HTR-8/SVneo (cell line): ENCODE measurements around the gene SNRPN.
"Not testable (repeated sequence)": the region's sequence is repeated elsewhere in the genome, so short reads cannot be mapped to it uniquely, and the experiment has no call there.

ENCODE experiments used
- DNase-seq: peaks from one replicate; pipeline ENCODE4 v3.0.0; 2011; ENCODE audit warnings: low spot score, mixed read lengths; ENCODE audit not compliant: insufficient read length
- FAIRE-seq: peaks from 2 replicates; lab custom pipeline; 2011; peaks lifted over from hg19 to GRCh38; lab: Jason Lieb, UNC

SNRPN gene

DNA sequence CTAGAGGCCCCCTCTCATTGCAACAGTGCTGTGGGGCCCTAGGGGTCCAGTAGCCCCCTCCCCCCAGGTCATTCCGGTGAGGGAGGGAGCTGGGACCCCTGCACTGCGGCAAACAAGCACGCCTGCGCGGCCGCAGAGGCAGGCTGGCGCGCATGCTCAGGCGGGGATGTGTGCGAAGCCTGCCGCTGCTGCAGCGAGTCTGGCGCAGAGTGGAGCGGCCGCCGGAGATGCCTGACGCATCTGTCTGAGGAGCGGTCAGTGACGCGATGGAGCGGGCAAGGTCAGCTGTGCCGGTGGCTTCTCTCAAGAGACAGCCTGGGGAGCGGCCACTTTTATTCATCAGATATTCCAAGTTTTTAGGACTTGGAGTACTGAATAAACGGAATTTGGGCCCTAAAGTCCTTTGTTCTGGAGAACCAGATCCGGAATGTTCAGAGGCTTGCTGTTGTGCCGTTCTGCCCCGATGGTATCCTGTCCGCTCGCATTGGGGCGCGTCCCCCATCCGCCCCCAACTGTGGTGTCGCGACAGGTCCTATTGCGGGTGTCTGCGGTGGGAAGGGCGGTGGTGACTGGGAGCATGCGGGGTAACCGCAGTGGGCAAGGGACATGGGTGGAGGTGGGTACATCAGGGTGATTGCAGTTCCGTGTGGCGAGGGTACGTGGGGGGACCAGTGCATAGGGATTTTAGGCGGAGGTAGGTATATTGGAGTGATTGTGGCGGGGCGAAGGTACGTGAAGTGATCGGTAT, at the start of gene SNRPN, which contains the start of gene SNURF:
Gene SNRPN, plus strand, starts transcription at position 205 of the 748 bp plus-strand sequence. CDS start 19,467 bp downstream, outside the sequence.
Gene SNURF, plus strand, starts transcription at position 205 of the 748 bp plus-strand sequence. Its CDS starts 62 bp downstream, at position 267.
- no peak for FAIRE-seq
- peak; percentile 53 for DNase-seq

DNA sequence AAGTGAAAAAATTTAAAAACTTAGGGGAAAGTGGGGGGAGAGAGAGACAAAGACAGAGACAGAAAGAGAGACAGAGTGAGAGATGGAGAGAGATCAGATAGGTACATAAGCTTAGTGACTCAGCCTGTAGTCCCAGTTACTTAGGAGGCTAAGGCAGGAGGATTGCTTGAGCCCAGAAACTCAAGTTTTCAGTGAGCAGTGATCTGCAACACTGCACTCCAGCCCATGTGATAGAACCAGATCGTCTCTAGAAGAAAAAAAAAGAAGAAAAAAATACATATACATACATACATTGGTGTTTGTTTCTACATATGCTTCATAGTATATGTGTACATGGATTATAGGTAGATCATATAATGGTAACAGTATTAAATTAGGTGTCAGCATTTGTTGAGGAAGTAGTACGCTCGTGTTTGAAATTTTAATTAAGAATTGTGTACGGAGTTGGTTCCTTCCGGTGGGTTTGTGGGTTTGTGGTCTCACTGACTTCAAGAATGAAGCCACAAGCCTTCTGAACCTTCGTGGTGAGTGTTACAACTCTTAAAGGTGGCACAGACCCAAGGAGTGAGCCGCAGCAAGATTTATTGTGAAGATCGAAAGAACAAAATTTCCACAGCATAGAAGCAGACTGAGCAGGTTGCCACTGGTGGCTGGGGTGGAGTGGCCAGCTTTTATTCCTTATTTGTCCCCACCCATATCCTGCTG, 38.3 kb upstream of the SNRPN start:
- FAIRE-seq (no peak), DNase-seq (no peak)

- FAIRE-seq (no peak), DNase-seq (no peak)
Measured at GRCh38 chr15:24917431-24917830, 37.4 kb upstream of the SNRPN start.

DNA sequence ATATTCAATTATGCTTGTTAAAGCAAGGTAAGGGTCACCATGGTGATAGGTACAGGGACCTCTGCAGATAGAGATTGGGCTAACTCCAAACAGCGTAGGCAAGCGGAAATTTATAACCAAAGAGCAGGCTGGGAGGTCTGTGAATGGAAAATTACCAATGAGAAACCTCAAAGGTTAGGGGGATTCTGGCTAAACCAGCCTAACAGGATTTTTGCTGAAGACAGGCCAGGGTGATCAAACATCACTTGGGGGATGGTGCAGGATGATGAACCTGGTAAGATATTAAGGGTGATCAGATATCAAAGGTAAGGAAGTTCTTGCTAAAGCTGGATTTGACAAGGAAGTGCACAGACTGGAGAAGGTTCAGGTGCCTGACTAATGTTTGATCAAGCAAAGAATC, 35.3 kb upstream of the SNRPN start:
- no peak for DNase-seq
- FAIRE-seq: no peak

- not testable (repeated sequence) for FAIRE-seq, DNase-seq
Measured at GRCh38 chr15:24922781-24923180, 32.0 kb upstream of the SNRPN start.

DNA sequence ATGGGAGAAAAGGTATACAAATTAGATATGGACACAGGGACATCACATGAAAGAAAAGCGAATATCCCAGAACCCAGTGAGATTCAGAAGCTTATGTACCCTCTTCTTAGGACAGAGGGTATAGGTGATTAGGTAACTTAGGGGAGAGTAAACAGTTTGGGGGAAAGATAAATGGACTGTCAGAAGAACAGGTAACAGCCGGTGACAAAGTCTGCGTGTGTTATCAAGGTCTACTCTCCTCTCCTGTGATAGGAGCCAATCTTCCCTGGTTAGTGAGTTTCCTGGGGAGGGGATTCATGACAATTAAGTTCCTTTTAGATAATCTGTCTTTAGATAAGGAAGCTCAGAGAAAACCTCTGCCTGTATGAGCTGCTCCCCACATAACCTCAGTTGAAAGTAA, 30.6 kb upstream of the SNRPN start:
- FAIRE-seq (no peak), DNase-seq (no peak)

DNA sequence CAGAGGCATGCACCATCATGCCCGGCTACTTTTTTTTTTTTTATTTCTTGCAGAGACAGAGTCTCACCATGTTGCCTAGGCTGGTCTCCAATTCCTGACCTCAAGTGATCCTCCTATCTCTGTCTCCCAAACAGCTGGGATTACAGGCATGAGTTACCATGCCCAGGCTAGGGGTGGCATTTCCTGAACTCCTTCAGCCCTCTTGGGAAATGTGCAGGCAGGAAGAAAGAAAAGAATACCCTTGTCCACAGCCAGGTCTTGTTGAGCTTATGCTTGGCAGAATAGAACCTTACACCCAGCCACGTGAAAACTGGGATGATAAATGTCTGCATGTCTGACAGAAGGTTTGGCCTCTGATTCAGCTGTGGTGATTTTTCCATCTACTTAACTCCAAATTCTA, 30.2 kb upstream of the SNRPN start:
- DNase-seq (no peak), FAIRE-seq (no peak)

DNA sequence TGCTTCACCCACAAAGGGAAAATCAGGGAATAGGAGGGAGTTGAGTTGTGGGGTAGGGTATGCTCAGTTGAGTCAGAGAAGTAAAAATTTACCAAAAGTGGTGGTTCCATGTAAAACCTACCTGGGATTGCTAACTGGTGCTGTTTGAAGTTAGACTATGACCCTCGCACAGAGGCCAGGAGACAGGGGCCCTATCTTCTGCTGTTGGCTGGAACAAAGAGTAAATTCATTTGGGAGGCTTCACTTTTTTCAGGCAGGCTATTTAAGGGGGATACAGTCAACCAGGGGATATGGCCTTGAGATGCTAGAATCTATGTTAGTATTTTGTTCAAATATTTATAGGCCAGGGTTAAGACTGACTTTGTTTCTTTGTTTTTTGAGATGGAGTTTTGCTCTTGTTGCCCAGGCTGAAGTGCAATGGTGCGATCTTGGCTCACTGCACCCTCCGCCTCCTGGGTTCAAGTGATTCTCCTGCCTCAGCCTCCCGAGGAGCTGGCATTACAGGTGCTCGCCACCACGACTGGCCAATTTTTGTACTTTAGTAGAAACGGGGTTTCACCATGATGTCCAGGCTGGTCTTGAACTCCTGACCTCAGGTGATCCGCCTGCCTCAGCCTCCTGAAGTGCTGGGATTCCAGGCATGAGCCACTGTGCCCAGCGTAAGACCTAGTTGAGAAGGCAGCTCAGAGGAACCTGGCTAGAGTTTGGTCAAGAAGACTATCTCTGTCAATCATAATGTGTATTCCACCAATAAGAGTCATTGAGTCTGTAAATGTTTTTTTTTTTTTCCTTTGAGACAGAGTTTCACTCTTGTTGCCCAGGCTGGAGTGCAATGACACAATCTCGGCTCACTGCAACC, 22.7 kb upstream of the SNRPN start:
- not testable (repeated sequence) for FAIRE-seq

GRCh38 chr15:24933716-24934115, 21.1 kb upstream of the SNRPN start:
- FAIRE-seq (no peak), DNase-seq (no peak)

More for the DNA sequence above, 22.7 kb upstream of the SNRPN start:
- DNase-seq: not testable (repeated sequence)

DNA sequence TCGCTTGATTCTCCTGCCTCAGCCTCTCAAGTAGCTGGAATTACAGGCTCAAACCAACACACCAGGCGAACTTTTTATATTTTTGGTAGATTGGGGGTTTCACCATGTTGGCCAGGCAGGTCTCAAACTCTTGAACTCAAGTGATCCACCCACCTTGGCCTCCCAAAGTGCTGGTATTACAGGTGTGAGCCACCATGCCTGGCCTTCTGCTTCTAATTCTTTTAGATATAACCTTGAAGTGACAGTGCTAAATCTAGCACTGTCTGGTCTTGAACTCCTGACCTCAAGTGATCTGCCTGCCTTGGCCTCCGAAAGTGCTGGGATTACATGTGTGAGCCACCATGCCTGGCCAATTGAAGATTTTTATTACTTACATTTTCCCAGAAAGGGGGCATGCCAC, 16.6 kb upstream of the SNRPN start:
- FAIRE-seq: not testable (repeated sequence)

GRCh38 chr15:24940236-24940635, 14.6 kb upstream of the SNRPN start:
- DNase-seq (no peak), FAIRE-seq (no peak)

More for the DNA sequence above, 16.6 kb upstream of the SNRPN start:
- not testable (repeated sequence) for DNase-seq

- FAIRE-seq (no peak), DNase-seq (no peak)
Measured at GRCh38 chr15:24943361-24943760, 11.4 kb upstream of the SNRPN start.

- no peak for DNase-seq
- FAIRE-seq: no peak
Measured at GRCh38 chr15:24944954-24945353, 9.8 kb upstream of the SNRPN start.

DNA sequence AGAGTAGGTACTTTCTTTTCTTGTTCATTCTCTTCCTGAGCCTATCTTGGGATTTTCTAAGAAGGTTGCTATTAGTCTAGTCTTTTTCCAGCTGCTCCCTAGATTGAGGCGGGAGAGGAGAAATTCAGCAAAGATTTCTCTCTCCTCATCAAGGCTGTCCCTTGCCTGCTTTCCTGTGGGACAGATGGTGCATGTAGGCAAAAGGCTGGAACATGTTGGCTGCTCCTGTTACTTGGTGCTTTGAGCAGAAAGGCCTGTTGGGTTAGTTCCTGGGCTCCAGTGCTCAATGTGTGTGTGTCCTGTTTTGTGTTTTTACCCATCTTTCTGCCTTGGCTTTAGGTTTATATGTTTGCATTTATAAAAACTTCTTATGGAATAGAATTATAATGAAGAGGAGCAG, 9.1 kb upstream of the SNRPN start:
- FAIRE-seq: no peak
- no peak for DNase-seq

DNA sequence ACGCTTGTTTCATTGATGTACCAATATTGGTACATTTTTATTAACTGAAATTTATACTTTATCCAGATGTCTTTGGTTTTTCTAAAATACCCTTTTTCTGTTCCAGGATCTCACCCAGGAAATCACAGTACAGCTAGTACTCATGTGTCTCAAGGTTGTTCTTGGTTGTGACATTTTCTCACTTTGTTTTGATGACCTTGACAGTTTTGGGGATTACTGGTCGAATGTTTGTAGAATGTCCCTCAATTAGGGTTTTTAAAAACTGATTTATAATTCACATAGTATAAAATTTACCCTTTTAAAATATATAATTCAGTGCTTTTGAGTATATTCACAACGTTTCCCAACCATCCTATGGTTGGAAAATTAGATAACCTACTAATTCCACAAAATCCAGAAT, 6.3 kb upstream of the SNRPN start:
- DNase-seq: no peak
- FAIRE-seq: no peak

- DNase-seq (no peak), FAIRE-seq (no peak)
Measured at GRCh38 chr15:24955531-24955921, 739 bp downstream of the SNRPN start.

DNA sequence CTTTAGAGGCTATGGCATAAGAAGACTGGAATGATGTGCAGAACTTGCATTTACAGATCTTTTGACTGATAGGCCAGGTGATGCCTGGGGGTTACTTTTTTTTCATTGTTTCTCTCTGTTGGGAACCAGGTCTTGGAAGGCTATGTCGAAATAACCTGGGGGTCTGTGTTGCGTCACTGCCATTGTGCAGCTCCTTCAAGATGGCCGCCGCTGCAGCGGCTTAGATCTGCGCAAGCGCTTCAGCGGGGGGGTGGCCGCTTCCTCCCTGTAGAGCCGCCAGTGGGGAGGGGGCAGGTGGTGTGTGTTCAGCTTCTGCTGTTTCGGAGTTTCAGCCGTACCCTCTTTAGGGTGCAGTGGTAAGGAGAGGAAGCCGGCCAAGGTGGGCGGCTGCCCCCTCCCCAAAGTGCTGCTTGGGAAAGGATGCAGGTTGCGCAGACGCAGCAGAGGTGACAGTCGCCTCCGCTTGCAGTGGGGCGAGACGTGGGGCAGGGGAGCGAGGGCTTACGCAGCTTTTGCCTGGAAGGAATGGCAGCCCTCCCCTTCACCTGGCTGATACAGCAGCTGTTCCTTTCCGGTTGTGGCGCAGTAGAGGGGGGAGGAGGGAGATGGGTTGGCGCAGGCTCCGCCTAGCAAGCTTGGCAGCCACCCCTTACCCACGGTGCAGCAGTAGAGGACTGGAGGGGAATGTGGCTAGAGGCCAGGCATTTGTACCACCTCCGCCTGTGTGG, 1.5 kb downstream of the SNRPN start:
- FAIRE-seq: peak; percentile 92
- peak; percentile 67 for DNase-seq

- FAIRE-seq: no peak
- no peak for DNase-seq
Measured at GRCh38 chr15:24957691-24958090, 2.9 kb downstream of the SNRPN start.

GRCh38 chr15:24961967-24962366, 7.2 kb downstream of the SNRPN start:
- DNase-seq (no peak), FAIRE-seq (no peak)

DNA sequence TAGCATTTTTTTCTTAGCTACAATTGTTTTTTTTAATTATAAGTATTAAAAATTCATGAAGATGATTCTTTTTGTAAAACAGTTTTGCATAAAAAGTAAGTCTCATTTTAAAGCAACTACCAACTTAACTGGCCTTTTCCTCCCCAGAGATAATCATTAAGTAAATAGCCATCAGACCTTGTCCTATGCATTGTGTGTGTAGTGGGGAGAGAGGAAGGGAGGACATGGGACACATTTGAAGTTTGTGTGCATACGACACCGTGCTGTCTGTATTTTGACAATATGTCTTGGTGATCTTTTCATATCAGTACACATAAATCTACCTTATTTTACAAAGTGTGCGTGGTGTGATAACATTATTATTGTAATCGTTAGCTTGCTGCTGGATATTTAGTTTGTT, 8.1 kb downstream of the SNRPN start:
- FAIRE-seq: no peak
- DNase-seq: no peak
